ENCODE data around the gene CIROP. TPM values are rescaled to one million over a fixed set of nuclear protein-coding genes. Genes with fewer than 3 reads are reported as not detected.
A peak's percentile ranks its signal among the peaks of the same experiment; 100 is the strongest.

Gene CIROP
- total and polyA plus RNA-seq, 9 of the 15 experiments (the other 6 are each of a cell fraction or from before 2014, with no cell fraction given): not detected

- TF ChIP-seq, protein P1, sequence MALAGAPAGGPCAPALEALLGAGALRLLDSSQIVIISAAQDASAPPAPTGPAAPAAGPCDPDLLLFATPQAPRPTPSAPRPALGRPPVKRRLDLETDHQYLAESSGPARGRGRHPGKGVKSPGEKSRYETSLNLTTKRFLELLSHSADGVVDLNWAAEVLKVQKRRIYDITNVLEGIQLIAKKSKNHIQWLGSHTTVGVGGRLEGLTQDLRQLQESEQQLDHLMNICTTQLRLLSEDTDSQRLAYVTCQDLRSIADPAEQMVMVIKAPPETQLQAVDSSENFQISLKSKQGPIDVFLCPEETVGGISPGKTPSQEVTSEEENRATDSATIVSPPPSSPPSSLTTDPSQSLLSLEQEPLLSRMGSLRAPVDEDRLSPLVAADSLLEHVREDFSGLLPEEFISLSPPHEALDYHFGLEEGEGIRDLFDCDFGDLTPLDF (CRISPR knock-in tag; IDR thresholded peaks at IDR 0.05): no peak
- TF ChIP-seq RREB1 (CRISPR knock-in tag; IDR thresholded peaks at IDR 0.05) (no peak), CBX3 (IDR thresholded peaks at IDR 0.05; ENCODE audit: borderline replicate concordance in 1 of 2, low read length in 2 of 2) (peak in 1 of 2 experiments; percentile 58; a peak in 2 of 3 replicates), MED1 (CRISPR knock-in tag; IDR thresholded peaks at IDR 0.05; ENCODE audit: borderline replicate concordance) (no peak), SAFB (IDR thresholded peaks at IDR 0.05; ENCODE audit: borderline replicate concordance, low read depth, low read length) (no peak), NCOA4 (IDR thresholded peaks at IDR 0.05; ENCODE audit: partially characterized antibody) (no peak), ZNF253 (CRISPR knock-in tag; conservative IDR thresholded peaks at IDR 0.05) (no peak), ELF2 (CRISPR knock-in tag; IDR thresholded peaks at IDR 0.05) (no peak), TEAD4 (IDR thresholded peaks at IDR 0.05; ENCODE audit: low read length) (peak; percentile 96), TEAD4 (CRISPR knock-in tag; IDR thresholded peaks at IDR 0.05; ENCODE audit: borderline replicate concordance) (no peak), CBX2 (IDR thresholded peaks at IDR 0.05; ENCODE audit: insufficient read depth, low read length, poor library complexity, severe bottlenecking) (no peak), THAP7 (CRISPR knock-in tag; IDR thresholded peaks at IDR 0.05) (no peak), CAMTA2 (CRISPR knock-in tag; conservative IDR thresholded peaks at IDR 0.05) (no peak), CCNT2 (IDR thresholded peaks at IDR 0.05; ENCODE audit: borderline replicate concordance, extremely low read depth, insufficient read length, low read depth, low read length) (peak; percentile 53), ZNF561 (CRISPR knock-in tag; conservative IDR thresholded peaks at IDR 0.05) (no peak), MYBL2 (IDR thresholded peaks at IDR 0.05; ENCODE audit: low read depth) (no peak), MYBL2 (CRISPR knock-in tag; IDR thresholded peaks at IDR 0.05; ENCODE audit: borderline replicate concordance) (no peak), ZC3H4 (CRISPR knock-in tag; IDR thresholded peaks at IDR 0.05; ENCODE audit: borderline replicate concordance) (no peak)
- TF ChIP-seq, protein P2, sequence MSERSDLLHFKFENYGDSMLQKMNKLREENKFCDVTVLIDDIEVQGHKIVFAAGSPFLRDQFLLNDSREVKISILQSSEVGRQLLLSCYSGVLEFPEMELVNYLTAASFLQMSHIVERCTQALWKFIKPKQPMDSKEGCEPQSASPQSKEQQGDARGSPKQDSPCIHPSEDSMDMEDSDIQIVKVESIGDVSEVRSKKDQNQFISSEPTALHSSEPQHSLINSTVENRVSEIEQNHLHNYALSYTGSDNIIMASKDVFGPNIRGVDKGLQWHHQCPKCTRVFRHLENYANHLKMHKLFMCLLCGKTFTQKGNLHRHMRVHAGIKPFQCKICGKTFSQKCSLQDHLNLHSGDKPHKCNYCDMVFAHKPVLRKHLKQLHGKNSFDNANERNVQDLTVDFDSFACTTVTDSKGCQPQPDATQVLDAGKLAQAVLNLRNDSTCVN (CRISPR knock-in tag; IDR thresholded peaks at IDR 0.05): no peak
These were observed 15.9 kb upstream of the CIROP start (continued) for GRCh38 chr14:23120541-23121251.

All from K562 (cell line).